Stimulated activated CD4-positive, alpha-beta T cell treated with anti-CD3 and anti-CD28 coated beads, TNF-alpha, amount 100 ng/mL, for 24 hours (primary cell): ENCODE measurements around the gene KRTAP5-5.

Source experiments
- DNase-seq, 3 experiments: peaks; one replicate each; pipeline ENCODE4 v3.0.0-alpha.2; 2020; ENCODE audit warnings: low read depth in 3 of 3

KRTAP5-5 gene

DNA sequence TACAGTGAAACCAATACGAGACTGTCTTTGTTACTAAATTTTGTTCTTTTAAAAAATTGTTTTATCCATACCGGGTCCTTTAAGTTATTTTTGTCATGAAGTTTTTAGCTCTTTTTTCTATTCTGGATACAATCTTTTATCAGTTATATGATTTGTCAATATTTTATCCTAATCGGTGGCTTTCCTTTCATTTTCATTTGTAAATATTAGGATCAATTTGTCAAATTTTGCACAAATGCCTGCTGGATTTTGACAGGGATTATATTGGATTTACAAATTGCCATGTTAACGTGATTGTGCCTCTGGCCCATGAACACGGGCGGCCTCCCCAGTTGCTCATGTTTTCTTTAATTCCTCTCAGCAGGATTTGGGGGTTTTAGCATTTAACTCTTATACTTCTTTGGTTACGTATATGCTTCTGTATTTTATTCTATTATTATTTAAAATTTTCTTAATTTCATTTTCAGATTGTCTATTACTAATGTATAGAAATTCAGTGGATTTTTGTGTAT lies 46.7 kb downstream of the KRTAP5-5 start:
- no peak for DNase-seq

DNA sequence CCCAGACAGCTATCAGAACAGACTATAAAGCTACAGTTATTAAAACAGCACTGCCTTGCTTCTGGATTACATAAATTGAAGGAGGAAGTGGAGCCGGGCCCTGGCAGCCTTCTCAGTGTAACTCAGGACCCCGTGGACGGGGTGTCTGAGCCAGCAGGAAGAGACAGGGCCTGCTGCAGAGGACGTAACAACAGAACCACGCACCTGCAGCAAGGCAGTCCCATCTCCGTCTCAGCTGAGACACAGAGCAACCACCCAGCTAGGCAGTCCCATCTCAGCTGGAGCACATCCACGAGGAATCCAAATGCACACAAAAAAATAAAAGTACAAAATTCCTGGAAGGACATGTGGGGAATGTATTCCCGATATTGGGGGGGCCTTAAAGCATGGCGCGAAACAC lies 50.3 kb downstream of the KRTAP5-5 start:
- DNase-seq: no peak
